ENCODE data around the gene ANKH.

Gene ANKH

GRCh38 chr5:14655146-14655741 lies 216.3 kb downstream of the ANKH start:
- TF ChIP-seq CEBPB (IDR thresholded peaks at IDR 0.05) = no peak
- TF ChIP-seq REST (IDR thresholded peaks at IDR 0.05; ENCODE audit: low read depth) = no peak
- no peak for TF ChIP-seq EGR1 (IDR thresholded peaks at IDR 0.05)
- TF ChIP-seq YY1 (IDR thresholded peaks at IDR 0.05; ENCODE audit: low read depth) = no peak
- no peak for TF ChIP-seq ZBTB7A (IDR thresholded peaks at IDR 0.05; ENCODE audit: low read depth)
- no peak for TF ChIP-seq TCF12 (IDR thresholded peaks at IDR 0.05; ENCODE audit: low read depth)
- no peak for TF ChIP-seq EP300 (IDR thresholded peaks at IDR 0.05; ENCODE audit: borderline replicate concordance)
- no peak for TF ChIP-seq RAD21 (IDR thresholded peaks at IDR 0.05; ENCODE audit: low read depth)
- TF ChIP-seq USF1 (IDR thresholded peaks at IDR 0.05) = no peak
- no peak for TF ChIP-seq MAX (IDR thresholded peaks at IDR 0.05)
- no peak for TF ChIP-seq NFIC (IDR thresholded peaks at IDR 0.05)
- TF ChIP-seq FOXM1 (IDR thresholded peaks at IDR 0.05; ENCODE audit: borderline replicate concordance, low read depth) = no peak
- no peak for TF ChIP-seq TAF1 (IDR thresholded peaks at IDR 0.05; ENCODE audit: low read depth)
- no peak for TF ChIP-seq CREB1 (IDR thresholded peaks at IDR 0.05; ENCODE audit: low read depth)

Measured in Ishikawa (cell line).